ENCODE results near the gene SLC45A1. TPM values are rescaled to one million over a fixed set of nuclear protein-coding genes. Genes with fewer than 3 reads are reported as not detected.
A peak's percentile ranks its signal among the peaks of the same experiment; 100 is the strongest.

Gene SLC45A1
- total and polyA plus RNA-seq, 11 donors, result 0.61 to 6.2 (median 1.6) TPM

DNA sequence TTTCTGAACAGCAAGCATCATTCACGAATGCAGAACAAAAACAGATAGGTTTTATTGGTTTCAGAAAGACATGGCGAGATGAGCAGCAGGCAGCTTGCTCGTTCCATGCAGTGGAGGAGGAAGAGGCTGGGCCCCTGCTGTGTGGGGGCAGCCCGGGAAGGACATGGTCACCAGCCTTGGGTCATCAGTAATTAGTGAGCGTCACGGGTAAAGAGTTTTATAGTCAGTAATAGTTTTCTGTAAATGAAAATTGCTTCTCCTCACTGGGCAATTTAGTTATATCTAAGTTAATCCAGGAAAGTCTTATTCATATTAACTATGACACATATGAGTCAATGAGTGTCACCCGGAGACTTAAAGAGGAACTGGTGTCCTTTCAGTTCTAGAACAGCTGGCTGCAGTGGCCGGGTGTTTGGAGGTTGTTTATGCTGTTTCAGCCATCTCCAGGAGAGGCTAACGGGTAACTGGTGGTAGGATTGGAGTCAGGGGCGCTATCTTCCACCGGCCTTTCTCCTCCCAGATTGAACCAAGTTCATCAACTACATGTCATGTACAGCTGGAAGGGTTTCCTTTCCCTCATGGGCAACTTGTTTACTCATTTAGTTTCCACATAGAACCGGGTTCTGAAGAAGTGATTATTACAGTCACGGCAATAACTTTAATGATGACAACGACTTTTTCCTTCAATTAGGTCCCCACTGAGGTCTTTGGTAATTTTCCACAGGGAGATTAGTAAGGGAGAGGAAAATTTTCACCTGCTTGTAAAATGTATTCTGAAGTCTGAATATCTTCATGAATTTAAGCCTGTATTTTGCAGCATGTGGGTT is 34.6 kb upstream of the SLC45A1 start:
- intact Hi-C loops (cut with DNase I), result no loop called here
- H3K36me3 ChIP-seq, result no peaks in the 10 kb centered on the region
- peaks cover 0 to 7% (median 0%) of the 10 kb centered on the region in 9 donors for H3K27me3 ChIP-seq
- peaks cover 0 to 5% (median 0%) of the 10 kb centered on the region in 12 donors for H3K9me3 ChIP-seq
- peak in 1 of 5 donors; percentile 53 for DNase-seq
- no peak for TF ChIP-seq POLR2A (IDR thresholded peaks at IDR 0.05)
- TF ChIP-seq, protein P1, sequence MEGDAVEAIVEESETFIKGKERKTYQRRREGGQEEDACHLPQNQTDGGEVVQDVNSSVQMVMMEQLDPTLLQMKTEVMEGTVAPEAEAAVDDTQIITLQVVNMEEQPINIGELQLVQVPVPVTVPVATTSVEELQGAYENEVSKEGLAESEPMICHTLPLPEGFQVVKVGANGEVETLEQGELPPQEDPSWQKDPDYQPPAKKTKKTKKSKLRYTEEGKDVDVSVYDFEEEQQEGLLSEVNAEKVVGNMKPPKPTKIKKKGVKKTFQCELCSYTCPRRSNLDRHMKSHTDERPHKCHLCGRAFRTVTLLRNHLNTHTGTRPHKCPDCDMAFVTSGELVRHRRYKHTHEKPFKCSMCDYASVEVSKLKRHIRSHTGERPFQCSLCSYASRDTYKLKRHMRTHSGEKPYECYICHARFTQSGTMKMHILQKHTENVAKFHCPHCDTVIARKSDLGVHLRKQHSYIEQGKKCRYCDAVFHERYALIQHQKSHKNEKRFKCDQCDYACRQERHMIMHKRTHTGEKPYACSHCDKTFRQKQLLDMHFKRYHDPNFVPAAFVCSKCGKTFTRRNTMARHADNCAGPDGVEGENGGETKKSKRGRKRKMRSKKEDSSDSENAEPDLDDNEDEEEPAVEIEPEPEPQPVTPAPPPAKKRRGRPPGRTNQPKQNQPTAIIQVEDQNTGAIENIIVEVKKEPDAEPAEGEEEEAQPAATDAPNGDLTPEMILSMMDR (IDR thresholded peaks at IDR 0.05), result no peak
- peak in 3 of 4 donors; percentile 37 to 56 (median 43) for ATAC-seq
- WGBS, 4 donors, result 80 to 85% (median 81%) methylated on average over 14 of the region's 14 CpGs
- H3K4me1 ChIP-seq, result peaks cover 0 to 9% (median 0%) of the 10 kb centered on the region in 12 donors
- peak overlapping the region in 1 of 12 donors; percentile 75 for H3K27ac ChIP-seq
- no peak overlapping the region for H3K4me3 ChIP-seq

DNA sequence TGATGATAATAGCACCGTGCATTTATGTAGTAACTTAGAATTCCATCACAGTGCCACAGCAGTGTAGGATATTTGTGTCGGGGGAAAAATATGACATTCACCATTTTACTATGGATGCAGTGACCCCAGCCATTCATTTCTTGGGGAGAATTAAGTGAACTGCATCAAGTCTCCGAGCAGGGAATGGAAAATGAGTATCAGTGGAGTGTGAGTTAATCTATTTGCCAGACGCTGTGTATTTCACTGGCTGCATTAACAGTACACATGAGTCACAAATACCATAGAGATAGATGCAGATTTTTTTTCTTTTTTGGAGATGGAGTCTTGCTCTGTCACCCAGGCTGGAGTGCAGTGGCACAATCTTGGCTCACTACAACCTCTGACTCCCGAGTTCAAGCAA is 33.8 kb upstream of the SLC45A1 start:
- intact Hi-C loops (cut with DNase I), result no loop called here
- peaks cover 0 to 5% (median 0%) of the 10 kb centered on the region in 12 donors for H3K9me3 ChIP-seq
- TF ChIP-seq, protein P1 (IDR thresholded peaks at IDR 0.05), result no peak
- no peak for TF ChIP-seq POLR2A (IDR thresholded peaks at IDR 0.05)

DNA sequence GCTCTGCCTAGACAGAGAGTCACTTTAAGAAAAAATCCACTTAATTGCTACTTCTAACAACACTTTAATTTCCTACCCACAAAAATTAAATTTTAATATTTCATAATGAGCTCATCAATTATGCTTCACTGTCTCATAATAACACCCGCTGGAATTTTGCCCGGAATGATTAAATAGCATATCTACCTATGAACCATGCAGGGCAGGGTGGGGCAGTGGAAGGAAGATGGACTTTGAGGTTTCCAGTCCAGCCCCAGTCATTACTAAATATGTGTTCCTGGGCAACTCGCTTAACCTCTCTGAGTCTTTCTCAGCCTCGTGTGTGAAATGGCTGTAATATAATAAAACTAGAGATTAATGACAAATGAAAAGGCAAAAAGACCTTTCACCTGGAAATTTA is 32.8 kb upstream of the SLC45A1 start:
- peaks cover 0 to 7% (median 0%) of the 10 kb centered on the region in 9 donors for H3K27me3 ChIP-seq
- H3K27ac ChIP-seq, result no peak overlapping the region
- 87 to 93% (median 90%) methylated on average over 4 of the region's 4 CpGs for WGBS, 4 donors
- no peak for ATAC-seq
- DNase-seq, result no peak
- intact Hi-C loops (cut with DNase I), result no loop called here
- H3K9me3 ChIP-seq, result peaks cover 0 to 5% (median 0%) of the 10 kb centered on the region in 12 donors
- H3K4me1 ChIP-seq, result peaks cover 0 to 9% (median 0%) of the 10 kb centered on the region in 12 donors
- no peaks in the 10 kb centered on the region for H3K36me3 ChIP-seq
- TF ChIP-seq, protein P1 (IDR thresholded peaks at IDR 0.05), result no peak
- TF ChIP-seq POLR2A (IDR thresholded peaks at IDR 0.05), result no peak
- no peak overlapping the region for H3K4me3 ChIP-seq

More for the DNA sequence above, 33.8 kb upstream of the SLC45A1 start:
- 71 to 72% (median 72%) methylated on average over 5 of the region's 5 CpGs for WGBS, 4 donors
- ATAC-seq (no peak), DNase-seq (no peak)
- H3K4me1 ChIP-seq, result peaks cover 0 to 9% (median 0%) of the 10 kb centered on the region in 12 donors
- no peak overlapping the region for H3K4me3 ChIP-seq
- H3K27me3 ChIP-seq, result peaks cover 0 to 7% (median 0%) of the 10 kb centered on the region in 9 donors
- H3K27ac ChIP-seq, result no peak overlapping the region
- no peaks in the 10 kb centered on the region for H3K36me3 ChIP-seq

DNA sequence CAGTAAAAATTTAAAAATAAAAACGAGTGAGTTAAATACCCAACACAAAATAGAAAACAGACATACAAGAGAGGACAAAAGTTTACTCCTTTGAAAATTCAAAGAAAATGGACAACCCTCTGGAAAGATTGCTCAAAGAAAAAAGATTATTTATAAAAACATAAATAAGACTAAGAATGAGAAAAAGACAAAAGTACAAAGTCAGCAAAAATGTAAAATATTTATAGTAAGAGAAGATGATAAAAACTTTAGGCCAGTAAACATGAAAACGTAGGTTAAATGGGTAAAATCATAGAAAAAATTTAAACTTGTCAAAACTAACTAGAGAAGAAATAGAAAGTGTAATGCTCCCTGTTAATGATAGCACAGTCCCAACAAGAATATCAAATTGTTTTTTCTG is 31.9 kb upstream of the SLC45A1 start:
- intact Hi-C loops (cut with DNase I), result no loop called here
- no peak overlapping the region for H3K27ac ChIP-seq
- H3K9me3 ChIP-seq, result peaks cover 0 to 5% (median 0%) of the 10 kb centered on the region in 12 donors
- H3K27me3 ChIP-seq, result peaks cover 0 to 7% (median 0%) of the 10 kb centered on the region in 9 donors
- 73 to 79% (median 76%) methylated on average over 2 of the region's 2 CpGs for WGBS, 4 donors
- H3K4me1 ChIP-seq, result peaks cover 0 to 9% (median 0%) of the 10 kb centered on the region in 12 donors
- no peak overlapping the region for H3K4me3 ChIP-seq
- TF ChIP-seq, protein P1 (IDR thresholded peaks at IDR 0.05), result no peak
- no peak for TF ChIP-seq POLR2A (IDR thresholded peaks at IDR 0.05)
- no peak for DNase-seq
- no peak for ATAC-seq
- H3K36me3 ChIP-seq, result no peaks in the 10 kb centered on the region

Data from heart left ventricle (tissue), 16 donors.